Stimulated activated CD4-positive, alpha-beta T cell treated with anti-CD3 and anti-CD28 coated beads, Interleukin-4, amount 100 ng/mL, for 24 hours (primary cell): ENCODE measurements around the gene ZNF785.
"Not testable (repeated sequence)": the region's sequence is repeated elsewhere in the genome, so short reads cannot be mapped to it uniquely, and the experiment has no call there.

ENCODE experiments used
- DNase-seq: peaks from one replicate; pipeline ENCODE4 v3.0.0-alpha.2; 2020

ZNF785 gene

DNA sequence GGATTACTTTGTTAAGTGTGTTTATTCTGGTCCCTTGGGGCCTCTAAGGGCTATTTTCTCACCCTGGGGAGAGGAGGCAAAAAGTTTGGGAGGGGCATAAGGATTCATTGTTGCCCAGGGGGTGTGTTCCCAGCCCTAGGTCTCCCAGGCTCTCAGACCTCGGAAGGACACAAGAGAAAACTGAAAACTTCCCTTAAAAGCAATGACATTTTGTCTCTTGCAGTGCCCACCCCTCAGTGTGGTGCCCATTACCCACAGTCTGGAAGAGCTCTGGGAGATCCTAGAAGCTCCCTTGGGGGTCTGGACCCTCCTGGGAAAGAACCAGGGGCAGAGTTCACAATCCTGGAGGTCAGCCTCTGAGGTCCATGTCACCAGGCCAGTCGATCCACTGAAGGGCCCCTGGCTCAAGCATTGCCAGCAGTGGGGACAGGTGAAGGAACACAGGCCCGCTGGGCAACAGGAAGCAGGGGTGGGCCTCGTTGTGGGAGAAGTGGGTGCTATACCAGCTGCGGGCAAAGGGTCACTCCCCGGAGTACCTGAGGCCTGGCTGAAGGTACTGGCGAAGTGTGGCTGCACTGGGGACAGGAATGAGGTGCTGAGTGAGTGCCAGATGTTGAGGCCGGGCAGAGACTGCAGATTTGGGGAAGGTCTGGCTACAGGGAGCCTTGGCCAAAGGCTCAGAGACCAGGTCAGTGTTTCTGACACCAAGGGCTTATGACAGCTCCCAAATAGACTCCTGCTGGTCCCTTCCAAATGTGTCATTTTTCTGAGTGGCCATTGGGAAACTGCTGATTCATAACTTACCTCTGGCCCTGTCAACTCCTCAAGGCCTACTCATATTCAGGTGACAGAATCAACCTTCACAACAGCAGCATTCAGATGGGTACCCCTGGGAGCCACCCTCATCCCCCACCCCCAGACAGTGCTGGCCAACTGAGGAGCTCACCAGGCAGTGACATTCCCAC lies 46.2 kb downstream of the ZNF785 start:
- no peak for DNase-seq

DNA sequence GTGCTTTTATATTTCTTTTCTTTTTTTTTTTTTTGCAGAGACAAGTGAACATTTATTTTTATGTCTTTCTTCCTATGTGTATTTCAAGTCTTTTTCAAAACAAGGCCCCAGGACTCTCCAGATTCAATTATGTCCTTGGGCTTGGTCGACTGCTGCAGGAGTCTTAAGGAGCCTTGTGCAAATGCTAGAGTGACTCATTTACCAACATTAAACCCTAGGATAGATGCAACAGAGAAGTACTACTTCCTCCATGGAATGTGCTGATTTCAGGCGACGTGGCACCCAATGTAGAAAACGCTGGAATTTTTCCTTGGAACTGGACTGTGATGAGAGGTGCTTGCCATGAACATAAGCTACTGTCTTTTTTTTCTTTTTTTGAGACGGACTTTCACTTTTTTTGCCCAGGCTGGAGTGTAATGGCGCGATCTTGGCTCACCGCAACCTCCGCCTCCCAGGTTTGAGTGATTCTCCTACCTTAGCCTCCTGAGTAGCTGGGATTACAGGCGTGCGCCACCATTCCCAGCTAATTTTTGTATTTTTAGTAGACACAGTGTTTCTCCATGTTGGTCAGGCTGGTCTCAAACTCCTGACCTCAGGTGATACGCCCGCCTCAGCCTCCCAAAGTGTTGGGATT lies 49.0 kb downstream of the ZNF785 start:
- DNase-seq, result not testable (repeated sequence)

DNA sequence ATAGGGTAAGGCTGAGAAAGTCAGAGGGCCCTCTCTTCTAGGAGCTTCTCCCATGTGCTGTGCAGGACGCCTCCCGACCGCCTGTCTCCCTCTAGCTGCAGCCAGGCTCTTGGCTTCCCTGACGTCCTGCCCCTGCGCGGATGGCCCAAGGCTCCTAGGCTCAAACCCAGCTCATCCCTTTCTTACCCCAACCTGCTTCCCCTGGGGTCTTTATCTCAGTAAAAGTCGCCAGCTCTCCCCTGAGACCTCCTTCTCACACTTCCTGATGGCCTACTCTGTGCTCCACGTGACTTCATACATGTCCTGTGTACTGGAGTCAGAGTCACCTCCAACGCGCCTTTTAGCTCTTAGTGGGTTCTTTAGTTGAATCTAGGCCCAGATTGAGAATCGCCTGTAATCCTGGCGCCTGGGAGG lies 49.7 kb downstream of the ZNF785 start:
- DNase-seq, result peak; percentile 74

DNA sequence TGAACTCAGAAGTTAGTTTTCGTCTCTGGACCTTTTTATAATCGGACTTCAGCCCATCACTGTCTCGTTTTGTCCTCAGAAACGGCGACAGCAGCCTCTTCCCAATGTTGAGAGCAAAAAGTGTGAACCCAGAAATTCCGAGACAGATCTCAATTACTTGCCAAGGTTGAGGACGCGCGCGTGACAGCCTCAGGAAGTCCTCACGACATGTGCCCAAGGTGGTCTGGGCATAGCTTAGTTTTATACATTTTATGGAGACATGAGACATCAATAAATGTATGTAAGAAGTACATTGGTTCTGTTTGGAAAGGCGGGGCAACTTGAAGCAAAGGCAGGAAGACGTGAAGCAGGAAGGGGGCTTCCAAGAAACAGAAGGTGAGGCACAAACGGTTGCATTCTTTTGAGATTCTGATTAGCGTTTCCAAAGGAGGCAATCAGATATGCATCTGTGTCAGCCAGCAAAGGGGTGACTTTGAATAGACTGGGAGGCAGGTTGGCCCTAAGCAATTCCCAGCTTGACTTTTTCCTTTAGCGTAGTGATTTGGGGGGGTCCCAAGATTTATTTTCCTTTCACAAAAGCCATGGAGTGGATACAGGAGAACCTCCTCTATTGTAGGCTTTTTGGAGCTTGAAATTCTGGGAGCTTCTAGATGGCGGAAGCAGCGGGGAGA lies 50.3 kb downstream of the ZNF785 start:
- no peak for DNase-seq

DNA sequence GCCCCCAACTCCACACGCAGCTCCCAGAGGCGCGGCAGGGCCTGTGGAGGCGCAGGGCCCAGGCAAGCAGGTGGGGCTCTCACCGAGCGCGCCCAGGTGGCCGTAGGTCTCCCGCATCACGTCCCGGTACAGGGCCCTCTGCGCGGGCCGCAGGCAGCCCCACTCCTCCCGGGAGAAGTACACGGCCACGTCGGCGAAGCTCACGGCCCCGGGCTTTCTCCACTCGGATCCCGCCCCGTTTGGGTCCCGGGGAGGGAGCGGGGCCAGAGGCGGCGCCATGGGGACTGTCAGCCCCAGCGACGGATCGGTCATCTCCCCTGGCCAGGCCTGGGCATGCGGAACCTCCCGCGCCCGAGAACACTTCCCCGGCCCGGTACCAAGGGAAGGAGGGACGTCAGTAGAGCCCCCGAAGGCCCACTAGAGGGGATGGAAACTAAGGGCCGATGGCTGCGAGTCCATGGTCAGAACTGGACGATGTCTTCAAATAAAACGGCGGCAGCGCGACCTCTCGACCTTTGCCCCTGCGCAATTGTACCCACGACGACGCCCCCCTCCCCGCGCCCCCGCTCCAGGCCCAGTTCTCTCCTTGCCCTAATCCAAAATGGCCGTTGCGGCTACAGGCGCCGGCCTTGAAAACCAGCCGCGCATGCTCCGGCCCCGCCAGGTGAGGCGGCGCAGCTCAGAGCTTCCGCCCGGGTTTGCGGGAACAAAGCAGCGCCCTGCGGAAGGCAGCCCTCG lies 51.0 kb downstream of the ZNF785 start, which contains the start of gene ZNF747:
Gene ZNF747, minus strand, starts transcription at position 491 of the 738 bp plus-strand sequence. Its CDS starts 179 bp downstream, at position 312.
- DNase-seq, result peak; percentile 92

DNA sequence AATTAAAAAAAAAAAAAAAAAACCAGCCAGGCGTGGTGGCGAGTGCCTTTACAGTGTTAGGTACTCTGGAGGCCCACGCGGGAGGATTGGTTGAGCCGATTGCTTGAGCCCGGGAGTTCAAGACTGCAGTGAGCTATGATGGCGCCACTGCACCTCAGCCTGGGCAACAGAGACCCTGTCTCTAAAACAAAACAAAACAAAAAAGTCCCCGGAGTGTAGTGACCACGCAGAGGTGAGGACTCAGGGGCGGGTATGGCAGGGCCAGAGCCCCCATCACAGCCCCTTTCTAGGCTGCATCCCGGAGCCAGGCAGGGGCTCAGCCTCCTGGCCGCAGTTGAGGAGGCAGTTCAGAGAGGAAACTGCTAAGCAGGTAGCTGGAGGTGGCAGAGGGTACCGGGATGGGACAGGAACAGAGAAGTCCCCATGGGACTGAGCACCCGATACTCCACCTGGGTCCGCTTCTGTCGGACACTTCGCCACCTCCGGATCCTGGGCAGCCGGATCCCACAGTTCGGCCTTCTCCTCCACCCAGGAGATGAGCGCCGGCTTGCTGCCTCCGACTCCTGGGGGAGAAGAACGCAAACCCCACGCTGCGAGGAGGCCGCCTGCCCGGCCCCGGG lies 51.6 kb downstream of the ZNF785 start:
- DNase-seq, result peak; percentile 28

DNA sequence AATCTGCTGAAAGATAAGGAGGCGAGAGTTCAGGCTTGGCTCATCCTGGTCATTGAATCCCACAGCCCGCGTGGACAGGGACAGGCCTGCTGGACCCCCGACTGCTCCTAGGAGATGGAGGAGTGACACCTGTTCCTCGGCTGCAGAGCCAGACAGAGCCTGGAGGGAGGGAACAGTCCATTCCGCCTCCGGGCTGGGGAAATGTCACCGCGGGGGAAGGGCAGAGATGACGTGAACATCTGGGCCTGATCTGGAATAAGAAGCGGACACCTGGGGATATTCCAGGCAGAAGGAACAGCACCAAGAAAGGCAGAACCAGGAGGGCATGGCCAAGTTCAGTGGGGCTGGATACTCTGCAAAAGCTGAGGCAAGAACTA lies 52.4 kb downstream of the ZNF785 start:
- DNase-seq, result no peak

DNA sequence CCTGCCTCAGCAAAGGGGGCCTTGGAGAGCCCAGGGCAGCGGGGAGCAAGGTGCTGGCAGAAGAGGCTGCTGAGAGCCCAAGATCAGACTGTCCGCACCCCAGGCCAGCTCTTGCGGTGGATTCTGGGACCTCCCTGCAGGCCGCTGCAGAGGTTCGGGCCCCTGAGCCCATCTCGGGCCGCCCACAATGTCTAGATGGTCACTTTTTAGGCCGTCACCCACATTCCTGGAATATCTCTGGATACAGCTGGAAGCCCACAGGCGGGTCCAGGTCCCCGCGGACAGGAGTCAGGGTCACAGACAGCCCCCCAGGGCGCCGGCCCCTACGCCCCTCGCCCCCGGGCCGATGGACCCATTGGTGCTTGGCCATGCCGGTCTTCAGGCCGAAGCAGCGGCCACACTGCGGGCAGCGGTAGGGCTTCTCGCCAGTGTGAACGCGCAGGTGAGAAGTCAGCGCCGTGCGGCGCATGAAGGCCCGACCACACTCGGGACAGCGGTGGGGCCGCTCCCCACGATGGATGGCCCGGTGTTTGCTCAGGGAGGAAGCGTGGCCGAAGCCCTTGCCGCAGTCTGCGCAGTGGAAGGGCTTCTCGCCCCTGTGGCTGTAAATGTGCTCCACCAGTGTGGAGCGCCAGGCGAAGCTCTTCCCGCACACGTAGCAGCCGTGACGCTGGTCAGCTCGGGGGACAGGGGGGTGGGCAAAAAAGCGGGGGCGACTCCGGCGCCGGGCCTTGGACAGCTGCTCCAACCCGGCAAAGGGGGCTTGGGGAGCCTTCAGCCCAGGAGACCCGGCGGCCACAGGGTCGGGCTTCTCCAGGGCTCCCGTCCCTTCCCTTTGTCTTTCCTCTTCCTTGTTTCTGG lies 53.0 kb downstream of the ZNF785 start:
- no peak for DNase-seq
